Measurements from ENCODE around the gene USP8. TPM values are rescaled to one million over a fixed set of nuclear protein-coding genes. Genes with fewer than 3 reads are reported as not detected.
A peak's percentile ranks its signal among the peaks of the same experiment; 100 is the strongest.

Gene USP8
- total and polyA plus RNA-seq, 2 experiments from 2014 or later = 29.8 to 57.2 TPM

- WGBS, 2 experiments (ENCODE audit: low coverage in 1 of 2, low lambda C conversion rate in 2 of 2, missing lambda C conversion rate in 2 of 2) = 95 to 96% methylated on average over 8 of the region's 8 CpGs
These were observed 81.9 kb downstream of the USP8 start for GRCh38 chr15:50506121-50506520.

GRCh38 chr15:50513001-50513400 is 88.8 kb downstream of the USP8 start:
- Histone ChIP-seq H3K9me2 (ENCODE audit: insufficient read depth) (no peaks in the 10 kb centered on the region), H3K4me1 (ENCODE audit: insufficient read depth) (no peaks in the 10 kb centered on the region), H3K36me3 (ENCODE audit: low read depth) (no peaks in the 10 kb centered on the region), H3K4me3 (no peak overlapping the region), H3K27ac (no peak overlapping the region), H3K9me3 (ENCODE audit: low read depth) (no peaks in the 10 kb centered on the region), H3K9ac (no peak overlapping the region), H3K79me2 (ENCODE audit: insufficient read depth) (no peaks in the 10 kb centered on the region), H3K27me3 (replicated peaks; ENCODE audit: insufficient read depth) (no peaks in the 10 kb centered on the region), H2AFZ (no peak overlapping the region), H4K20me1 (ENCODE audit: insufficient read depth) (no peaks in the 10 kb centered on the region), H3F3A (ENCODE audit: insufficient read depth) (no peaks in the 10 kb centered on the region), H3K4me2 (ENCODE audit: unreplicated experiment) (no peak overlapping the region)
- no peak for DNase-seq
- TF ChIP-seq EZH2phosphoT487 (IDR thresholded peaks at IDR 0.05; ENCODE audit: insufficient read depth, low read depth) = no peak
- no peak for TF ChIP-seq EZH2 (IDR thresholded peaks at IDR 0.05; ENCODE audit: insufficient read depth, poor library complexity, severe bottlenecking)
- in situ Hi-C loops (cut with MboI) = no loop called here

More at GRCh38 chr15:50506121-50506520, 81.9 kb downstream of the USP8 start:
- Histone ChIP-seq H3K9me3 (ENCODE audit: low read depth) (no peaks in the 10 kb centered on the region), H3K4me3 (no peak overlapping the region), H3K9me2 (ENCODE audit: insufficient read depth) (no peaks in the 10 kb centered on the region), H2AFZ (no peak overlapping the region), H3K27me3 (replicated peaks; ENCODE audit: insufficient read depth) (no peaks in the 10 kb centered on the region), H3K4me2 (ENCODE audit: unreplicated experiment) (no peak overlapping the region), H3K27ac (no peak overlapping the region), H3K4me1 (ENCODE audit: insufficient read depth) (no peaks in the 10 kb centered on the region), H3K36me3 (ENCODE audit: low read depth) (peaks cover 9% of the 10 kb centered on the region; the same call in 1 of the 2 replicates), H3K79me2 (ENCODE audit: insufficient read depth) (no peaks in the 10 kb centered on the region), H3F3A (ENCODE audit: insufficient read depth) (no peaks in the 10 kb centered on the region), H3K9ac (no peak overlapping the region), H4K20me1 (ENCODE audit: insufficient read depth) (no peaks in the 10 kb centered on the region)
- no peak for TF ChIP-seq EZH2phosphoT487 (IDR thresholded peaks at IDR 0.05; ENCODE audit: insufficient read depth, low read depth)
- TF ChIP-seq EZH2 (IDR thresholded peaks at IDR 0.05; ENCODE audit: insufficient read depth, poor library complexity, severe bottlenecking) = no peak
- in situ Hi-C loops (cut with MboI) = no loop called here
- DNase-seq = no peak

GRCh38 chr15:50519740-50520425 is 95.7 kb downstream of the USP8 start:
- no peaks in the 10 kb centered on the region for H3K9me3 ChIP-seq (ENCODE audit: low read depth)
- no peaks in the 10 kb centered on the region for H3K27me3 ChIP-seq (replicated peaks; ENCODE audit: insufficient read depth)
- DNase-seq = no peak
- no peaks in the 10 kb centered on the region for H3K9me2 ChIP-seq (ENCODE audit: insufficient read depth)
- no peaks in the 10 kb centered on the region for H3K36me3 ChIP-seq (ENCODE audit: low read depth)
- H3K27ac ChIP-seq = no peak overlapping the region
- H2AFZ ChIP-seq = no peak overlapping the region
- no peaks in the 10 kb centered on the region for H3F3A ChIP-seq (ENCODE audit: insufficient read depth)
- H3K4me1 ChIP-seq (ENCODE audit: insufficient read depth) = no peaks in the 10 kb centered on the region
- H3K4me3 ChIP-seq = no peak overlapping the region
- no peak overlapping the region for H3K9ac ChIP-seq
- no peak overlapping the region for H3K4me2 ChIP-seq (ENCODE audit: unreplicated experiment)
- WGBS, 2 experiments (ENCODE audit: low coverage in 1 of 2, low lambda C conversion rate in 2 of 2, missing lambda C conversion rate in 2 of 2) = 78 to 80% methylated on average over 7 of the region's 7 CpGs
- in situ Hi-C loops (cut with MboI) = loop anchor here (10.0 kb wide), 1 partner anchor 55 kb away; no protein-coding TSS in a partner anchor
- no peaks in the 10 kb centered on the region for H3K79me2 ChIP-seq (ENCODE audit: insufficient read depth)
- no peaks in the 10 kb centered on the region for H4K20me1 ChIP-seq (ENCODE audit: insufficient read depth)
- no peak for TF ChIP-seq EZH2 (IDR thresholded peaks at IDR 0.05; ENCODE audit: insufficient read depth, poor library complexity, severe bottlenecking)
- TF ChIP-seq EZH2phosphoT487 (IDR thresholded peaks at IDR 0.05; ENCODE audit: insufficient read depth, low read depth) = no peak

- Histone ChIP-seq H3K4me3 (no peak overlapping the region), H3K9me3 (ENCODE audit: low read depth) (no peaks in the 10 kb centered on the region), H4K20me1 (ENCODE audit: insufficient read depth) (no peaks in the 10 kb centered on the region), H3K27ac (no peak overlapping the region), H3K36me3 (ENCODE audit: low read depth) (no peaks in the 10 kb centered on the region), H3K79me2 (ENCODE audit: insufficient read depth) (no peaks in the 10 kb centered on the region), H2AFZ (0 out of 2 replicates have a peak overlapping the region, but pooled peaks have one; percentile 10), H3K9me2 (ENCODE audit: insufficient read depth) (no peaks in the 10 kb centered on the region), H3F3A (ENCODE audit: insufficient read depth) (no peaks in the 10 kb centered on the region), H3K4me2 (ENCODE audit: unreplicated experiment) (no peak overlapping the region), H3K4me1 (ENCODE audit: insufficient read depth) (no peaks in the 10 kb centered on the region), H3K27me3 (replicated peaks; ENCODE audit: insufficient read depth) (no peaks in the 10 kb centered on the region), H3K9ac (no peak overlapping the region)
- TF ChIP-seq EZH2 (IDR thresholded peaks at IDR 0.05; ENCODE audit: insufficient read depth, poor library complexity, severe bottlenecking) (no peak), EZH2phosphoT487 (IDR thresholded peaks at IDR 0.05; ENCODE audit: insufficient read depth, low read depth) (no peak)
- in situ Hi-C loops (cut with MboI) = loop anchor here (10.0 kb wide), 1 partner anchor 59 kb away; no protein-coding TSS in a partner anchor
- WGBS, 2 experiments (ENCODE audit: low coverage in 1 of 2, low lambda C conversion rate in 2 of 2, missing lambda C conversion rate in 2 of 2) = 7 to 14% methylated on average over 5 of the region's 5 CpGs
- peak; percentile 34 for DNase-seq
These were observed 99.6 kb downstream of the USP8 start for GRCh38 chr15:50523851-50524251.

All from GM23248 (cell line).